ENCODE measurements around the gene ITPKC. TPM values are rescaled to one million over a fixed set of nuclear protein-coding genes. Genes with fewer than 3 reads are reported as not detected.

ITPKC gene
- total RNA-seq, 2 donors from 2014 or later = 12.4 to 17.6 TPM

- ATAC-seq (no peak), DNase-seq (peak; percentile 49)
Measured at GRCh38 chr19:40689339-40690049, 27.4 kb upstream of the ITPKC start.

GRCh38 chr19:40690050-40690692 lies 26.7 kb upstream of the ITPKC start, which contains the start of gene NUMBL:
TSS of gene NUMBL (minus strand) at chr19:40690651. CDS start at chr19:40690483, 168 bp downstream.
- DNase-seq (no peak), ATAC-seq (no peak)
- intact Hi-C loops (cut with DNase I) = no loop called here

More at GRCh38 chr19:40689339-40690049, 27.4 kb upstream of the ITPKC start:
- intact Hi-C loops (cut with DNase I) = no loop called here

- intact Hi-C loops (cut with DNase I) = no loop called here
- DNase-seq (peak; percentile 97), ATAC-seq (peak; percentile 90 to 94)
Measured at GRCh38 chr19:40690693-40691420, 26.1 kb upstream of the ITPKC start.

GRCh38 chr19:40691421-40692211 lies 25.3 kb upstream of the ITPKC start:
- ATAC-seq = no peak
- DNase-seq = no peak
- intact Hi-C loops (cut with DNase I) = no loop called here

- ATAC-seq (no peak), DNase-seq (no peak)
- intact Hi-C loops (cut with DNase I) = no loop called here
Measured at GRCh38 chr19:40692212-40692551, 24.7 kb upstream of the ITPKC start.

- DNase-seq = no peak
Measured at GRCh38 chr19:40693150-40693788, 23.6 kb upstream of the ITPKC start.

GRCh38 chr19:40693896-40694295 lies 23.0 kb upstream of the ITPKC start:
- DNase-seq (no peak), ATAC-seq (no peak)
- intact Hi-C loops (cut with DNase I) = no loop called here

More at GRCh38 chr19:40693150-40693788, 23.6 kb upstream of the ITPKC start:
- intact Hi-C loops (cut with DNase I) = no loop called here
- no peak for ATAC-seq

GRCh38 chr19:40695881-40696280 lies 21.0 kb upstream of the ITPKC start:
- no peak for ATAC-seq
- intact Hi-C loops (cut with DNase I) = no loop called here
- no peak for DNase-seq

GRCh38 chr19:40697007-40697406 lies 19.9 kb upstream of the ITPKC start:
- no peak for ATAC-seq
- DNase-seq = no peak
- intact Hi-C loops (cut with DNase I) = no loop called here

- DNase-seq (no peak), ATAC-seq (no peak)
- intact Hi-C loops (cut with DNase I) = loop anchor here in 1 of 2 donors (5.0 kb wide), 1 partner anchor 38 kb away; no protein-coding TSS in a partner anchor
Measured at GRCh38 chr19:40700083-40700482, 16.8 kb upstream of the ITPKC start.

GRCh38 chr19:40701758-40702157 lies 15.2 kb upstream of the ITPKC start:
- intact Hi-C loops (cut with DNase I) = loop anchor here in 1 of 2 donors (5.0 kb wide), 1 partner anchor 39 kb away; no protein-coding TSS in a partner anchor
- ATAC-seq (no peak), DNase-seq (no peak)

GRCh38 chr19:40702337-40703012 lies 14.4 kb upstream of the ITPKC start:
- intact Hi-C loops (cut with DNase I) = loop anchor here in 1 of 2 donors (5.0 kb wide), 1 partner anchor 40 kb away; no protein-coding TSS in a partner anchor
- DNase-seq (no peak), ATAC-seq (peak; percentile 61 to 81)

- ATAC-seq (no peak), DNase-seq (no peak)
- intact Hi-C loops (cut with DNase I) = loop anchor here in 1 of 2 donors (5.0 kb wide), 1 partner anchor 41 kb away; no protein-coding TSS in a partner anchor
Measured at GRCh38 chr19:40703029-40703755, 13.7 kb upstream of the ITPKC start.

GRCh38 chr19:40704491-40705361 lies 12.2 kb upstream of the ITPKC start:
- intact Hi-C loops (cut with DNase I) = loop anchor here in 1 of 2 donors (5.0 kb wide), 1 partner anchor 42 kb away; no protein-coding TSS in a partner anchor
- no peak for ATAC-seq
- no peak for DNase-seq

- peak; percentile 36 to 46 for ATAC-seq
- no peak for DNase-seq
- intact Hi-C loops (cut with DNase I) = no loop called here
Measured at GRCh38 chr19:40705362-40705651, 11.6 kb upstream of the ITPKC start.

- intact Hi-C loops (cut with DNase I) = no loop called here
- DNase-seq = no peak
- peak in 1 of 2 donors; percentile 19 for ATAC-seq
Measured at GRCh38 chr19:40705950-40706619, 10.8 kb upstream of the ITPKC start.

Data from left cardiac atrium (tissue), 4 donors.